GM18508 (cell line): ENCODE data around the gene OSBP2.

ENCODE experiments used
- ATAC-seq: cut with Tn5 transposase; IDR thresholded peaks from one replicate; pipeline ENCODE4 v1.9.1; 2021; ENCODE audit warnings: moderate number of reproducible peaks; ENCODE audit not compliant: insufficient read depth, unreplicated experiment

Gene OSBP2

GRCh38 chr22:30947816-30948454, 253.3 kb downstream of the OSBP2 start:
- no peak for ATAC-seq

GRCh38 chr22:30948930-30949342, 254.3 kb downstream of the OSBP2 start:
- no peak for ATAC-seq

GRCh38 chr22:30949934-30950660, 255.4 kb downstream of the OSBP2 start:
- ATAC-seq: no peak

- ATAC-seq: no peak
Observed at GRCh38 chr22:30953206-30953605, 258.5 kb downstream of the OSBP2 start.

- ATAC-seq: no peak
Observed at GRCh38 chr22:30955153-30955552, 260.5 kb downstream of the OSBP2 start.
